GM12878 (cell line): Measurements from ENCODE around the gene MAML2. TPM values are rescaled to one million over a fixed set of nuclear protein-coding genes. Genes with fewer than 3 reads are reported as not detected.

Source experiments
- ATAC-seq: fragments of 200-7000 bp; cut with Tn5 transposase; 3 replicates; pipeline ENCODE4 v1.9.1; 2020; ENCODE audit warnings: mild to moderate bottlenecking, moderate library complexity
- BruUV-seq: library from RNA; stranded (reverse); fragments of 400-500 nt; replicated peaks from 2 replicates; lab custom pipeline; 2021; lab: Mats Ljungman, UMichigan
- CTCF ChIA-PET: fragments of 300-600 bp; sonication (Branson Sonifier 250); formaldehyde crosslinking; extraction: SDS; loops from one replicate; lab custom pipeline; 2021; ENCODE audit warnings: inconsistent platforms; lab: Yijun Ruan, JAX
- POLR2A ChIA-PET: fragments of 350-600 bp; formaldehyde crosslinking; extraction: SDS; loops from one replicate; lab custom pipeline; 2021; ENCODE audit warnings: inconsistent platforms; lab: Charles Lee
- RAD21 ChIA-PET: fragments of 300-600 bp; sonication (Branson Sonifier 250); formaldehyde crosslinking; loops from one replicate; lab custom pipeline; 2023; ENCODE audit warnings: antibody characterized with exemption; ENCODE audit not compliant: unreplicated experiment; lab: Charles Lee
- SMC1A ChIA-PET: fragments of 300-600 bp; sonication (Branson Sonifier 250); formaldehyde crosslinking; loops from one replicate; lab custom pipeline; 2023; ENCODE audit not compliant: unreplicated experiment, uncharacterized antibody; lab: Charles Lee
- DNase-seq: peaks from one replicate; pipeline ENCODE4 v3.0.0-alpha.2; 2011; ENCODE audit warnings: low read depth, low spot score
- FAIRE-seq: peaks from 3 replicates; lab custom pipeline; 2011; peaks lifted over from hg19 to GRCh38; lab: Jason Lieb, UNC
- H2AFZ ChIP-seq: 2 replicates; pipeline ENCODE4 v1.6.0; 2011; ENCODE audit warnings: low read depth, low read length, control low read depth; ENCODE audit not compliant: control insufficient read depth
- H3K27ac ChIP-seq: 2 replicates; pipeline ENCODE4 v1.5.1; 2011; ENCODE audit warnings: control low read depth; ENCODE audit not compliant: control insufficient read depth, insufficient read depth
- H3K27me3 ChIP-seq, 2 experiments: replicated peaks in 1 of 2; 2 replicates each; pipeline versions ENCODE4 v1.6.0 to v1.6.1; 2011; ENCODE audit warnings: low read length in 1 of 2; ENCODE audit not compliant: control insufficient read depth in 2 of 2, insufficient read depth in 2 of 2
- H3K36me3 ChIP-seq, 2 experiments: 2 replicates each; pipeline ENCODE4 v1.5.1; 2011; ENCODE audit warnings: low read length in 1 of 2; ENCODE audit not compliant: control insufficient read depth in 2 of 2, insufficient read depth in 2 of 2
- H3K4me1 ChIP-seq: 2 replicates; pipeline ENCODE4 v1.6.1; 2011; ENCODE audit warnings: mild to moderate bottlenecking, low read length, moderate library complexity, mixed read lengths; ENCODE audit not compliant: control insufficient read depth, insufficient read depth
- H3K4me2 ChIP-seq: 2 replicates; pipeline ENCODE4 v1.6.0; 2011; ENCODE audit warnings: control low read depth; ENCODE audit not compliant: control insufficient read depth, insufficient read depth
- H3K4me3 ChIP-seq: fragments of 200-600 bp; sonication (generic); 2 replicates; pipeline ENCODE4 v1.5.1; 2016
- H3K79me2 ChIP-seq: 2 replicates; pipeline ENCODE4 v1.6.0; 2011; ENCODE audit warnings: low read length; ENCODE audit not compliant: control insufficient read depth, insufficient read depth
- H3K9ac ChIP-seq: 2 replicates; pipeline ENCODE4 v1.8.0; 2011; ENCODE audit warnings: low read length, control low read depth, mixed read lengths; ENCODE audit not compliant: control insufficient read depth, insufficient read depth
- H3K9me3 ChIP-seq: replicated peaks from 3 replicates; pipeline ENCODE4 v1.5.1; 2011; ENCODE audit warnings: mild to moderate bottlenecking, low read length; ENCODE audit not compliant: control insufficient read depth, insufficient read depth
- H4K20me1 ChIP-seq: 2 replicates; pipeline ENCODE4 v1.6.0; 2011; ENCODE audit not compliant: control insufficient read depth, insufficient read depth
- FOXM1 ChIP-seq: IDR thresholded peaks from 2 replicates; pipeline ENCODE4 v1.6.1; 2012; ENCODE audit warnings: low read depth, mild to moderate bottlenecking, inconsistent platforms, low read length, moderate library complexity
- KAT2A ChIP-seq: conservative IDR thresholded peaks from 2 replicates; pipeline ENCODE4 v1.6.1; 2011; ENCODE audit warnings: low read depth, low read length; ENCODE audit not compliant: control insufficient read depth
- PAX5 ChIP-seq: IDR thresholded peaks from 2 replicates; pipeline ENCODE4 v1.6.1; 2011; ENCODE audit warnings: low read depth, low read length, borderline replicate concordance
- SP1 ChIP-seq: IDR thresholded peaks from one replicate; pipeline ENCODE4 v1.6.1; 2011; ENCODE audit warnings: low read depth, low read length
- SRF ChIP-seq, 2 experiments: IDR thresholded peaks; 2 replicates each; pipeline ENCODE4 v1.6.1; 2011; ENCODE audit warnings: low read depth in 2 of 2, low read length in 2 of 2, mild to moderate bottlenecking in 1 of 2, moderate library complexity in 1 of 2
- YBX1 ChIP-seq: fragments of 450-650 bp; IDR thresholded peaks from 2 replicates; pipeline ENCODE4 v1.6.1; 2016; ENCODE audit warnings: antibody characterized with exemption
- WGBS: methylation state at CpG from one replicate; pipeline ENCODE4 v1.1.6; 2016; ENCODE audit warnings: low lambda C conversion rate; ENCODE audit not compliant: insufficient replicate concordance, insufficient coverage; ENCODE audit errors: missing lambda C conversion rate; 5-methylcytosine and 5-hydroxymethylcytosine counted together
- in situ Hi-C: fragments of 300-500 bp; cut with MboI; formaldehyde crosslinking; loops from 9 replicates; pipeline ENCODE4 v1.14.3; 2018; ENCODE audit warnings: mixed read lengths
- intact Hi-C: fragments of 100-400 bp; cut with micrococcal nuclease; formaldehyde crosslinking; loops from one replicate; pipeline ENCODE4 v1.14.2; 2022; ENCODE audit not compliant: unreplicated experiment
- polyA plus RNA-seq, 11 experiments: library from polyadenylated mRNA; depleted of rRNA in 4 of 11; unstranded in 6 of 11; stranded (reverse) in 5 of 11; fragments of >200 nt; fragmentation: Nextera tagmentation in 4 of 11; fragmentation: Illumina TruSeq in 1 of 11; extraction: Ambion mirVana in 4 of 11; extraction: Trizol in 1 of 11; gene quantifications; 1 replicate in 1 of 11; 2 replicates in 10 of 11; pipeline versions ENCODE4 v1.2.1 to v1.2.3, GENCODE V29; 2011 to 2016; ENCODE audit warnings: inconsistent platforms in 2 of 11, missing spikeins in 2 of 11, low read depth in 1 of 11
- total RNA-seq, 4 experiments: library from RNA; depleted of rRNA in 3 of 4; stranded (reverse); fragments of >200 nt in 3 of 4; fragmentation: Illumina TruSeq in 1 of 4; extraction: Trizol in 1 of 4; gene quantifications; 2 replicates each; pipeline versions ENCODE4 v1.2.1 to v1.2.3, GENCODE V29; 2013 to 2021
- TF ChIP-seq, protein P1 (sequence below): fragments of 150-350 bp; IDR thresholded peaks from 2 replicates; pipeline ENCODE4 v1.6.1; 2014; ENCODE audit warnings: mild to moderate bottlenecking, low read depth, low read length
- TF ChIP-seq, protein P2 (sequence below): IDR thresholded peaks from 2 replicates; pipeline ENCODE4 v1.6.1; 2011; ENCODE audit warnings: low read depth, mild to moderate bottlenecking, low read length, moderate library complexity, borderline replicate concordance; ENCODE audit errors: extremely low read depth
- TF ChIP-seq, protein P3 (sequence below): fragments of 450-650 bp; conservative IDR thresholded peaks from 2 replicates; pipeline ENCODE4 v1.6.1; 2017; ENCODE audit warnings: mild to moderate bottlenecking, moderate library complexity
- TF ChIP-seq, protein P4 (sequence below): fragments of 450-650 bp; formaldehyde crosslinking; IDR thresholded peaks from 2 replicates; pipeline ENCODE4 v1.4.0; 2020; ENCODE audit warnings: mild to moderate bottlenecking, moderate library complexity
- TF ChIP-seq, protein P5 (sequence below): fragments of 450-650 bp; IDR thresholded peaks from 2 replicates; pipeline ENCODE4 v1.6.1; 2018; ENCODE audit warnings: borderline replicate concordance, mild to moderate bottlenecking; ENCODE audit not compliant: partially characterized antibody

Gene MAML2
- total and polyA plus RNA-seq, 10 of the 15 experiments (the other 5 are each of a cell fraction or from before 2014, with no cell fraction given): 2.5 to 15.1 (median 12.0) TPM

DNA sequence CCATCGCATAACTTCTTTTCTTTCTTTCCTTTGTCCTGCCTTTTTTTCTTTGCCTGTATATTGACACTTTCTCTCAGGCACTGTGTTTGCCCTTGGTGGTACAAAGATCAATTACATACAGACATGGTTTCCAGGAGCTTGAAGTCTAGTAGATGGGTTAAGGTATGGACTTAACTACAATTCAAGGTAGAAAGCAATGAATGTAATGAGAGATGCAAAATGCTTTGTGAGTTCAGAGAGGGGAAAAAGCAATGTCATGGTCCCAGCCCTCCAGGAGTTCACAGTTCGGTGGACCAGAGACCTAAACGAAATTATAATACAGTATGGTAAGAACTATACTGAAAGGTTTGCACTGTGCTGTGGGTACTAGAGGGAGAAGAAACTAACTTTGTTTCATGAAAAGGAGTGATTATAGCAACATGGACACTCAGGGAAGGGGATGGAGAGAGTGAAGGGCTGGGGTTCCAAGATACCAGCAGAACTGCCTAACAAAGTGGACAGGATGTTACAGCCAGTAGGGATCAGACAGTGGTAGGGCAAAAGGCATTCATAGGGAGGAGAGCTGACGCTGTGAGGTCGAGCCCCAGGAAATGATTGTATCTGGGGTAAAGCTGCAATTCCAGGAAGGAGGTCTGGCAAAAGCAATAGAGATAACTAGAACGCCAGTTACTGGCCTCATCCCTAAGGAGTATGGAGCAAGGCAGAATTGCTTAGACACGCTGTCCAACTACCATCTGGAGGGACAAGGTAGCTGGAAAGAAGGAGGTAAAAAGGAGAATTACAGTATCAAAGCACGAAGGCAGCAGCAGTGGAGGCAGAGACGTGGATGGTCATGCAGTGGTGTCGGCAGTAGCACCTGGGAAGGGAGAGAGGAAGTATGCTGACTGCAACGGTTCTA is 260.7 kb downstream of the MAML2 start:
- no peak overlapping the region for H2AFZ ChIP-seq
- H3K9ac ChIP-seq: no peak overlapping the region
- RAD21 ChIA-PET: no interaction called here
- SMC1A ChIA-PET: interaction anchor here (0.7 to 1.6 kb wide), 4 partner anchors 9 to 277 kb away, joined by 3 to 5 read pairs (median 4); no protein-coding TSS in a partner anchor
- 84% methylated on average over 11 of the region's 11 CpGs for WGBS
- in situ Hi-C loops: no loop called here
- CTCF ChIA-PET: interaction anchor here (0.6 to 1.0 kb wide), 2 partner anchors 8 to 156 kb away, joined by 3 read pairs; no protein-coding TSS in a partner anchor
- H3K4me3 ChIP-seq: no peak overlapping the region
- peaks cover 0 to 3% of the 10 kb centered on the region in 2 experiments; a peak in 2 of 4 replicates for H3K36me3 ChIP-seq
- H3K27ac ChIP-seq: no peak overlapping the region
- ATAC-seq: no peak
- H3K4me1 ChIP-seq: 0 out of 2 replicates have a peak, but pooled peaks cover 2% of the 10 kb centered on the region
- H3K9me3 ChIP-seq: no peaks in the 10 kb centered on the region
- DNase-seq: no peak
- H3K4me2 ChIP-seq: no peak overlapping the region
- no TSS peak for BruUV-seq
- intact Hi-C loops: no loop called here
- H4K20me1 ChIP-seq: no peaks in the 10 kb centered on the region
- no peak for FAIRE-seq
- POLR2A ChIA-PET: no interaction called here
- no peaks in the 10 kb centered on the region for H3K27me3 ChIP-seq
- peaks cover under 1% of the 10 kb centered on the region; the same call in 1 of the 2 replicates for H3K79me2 ChIP-seq
- TF ChIP-seq SP1 (no peak), FOXM1 (no peak), SRF (IDR thresholded peaks at IDR 0.05; ENCODE audit: low read depth in 2 of 2, low read length in 2 of 2) (no peak), KAT2A (no peak), PAX5 (no peak), YBX1 (no peak)
- TF ChIP-seq, protein P1, sequence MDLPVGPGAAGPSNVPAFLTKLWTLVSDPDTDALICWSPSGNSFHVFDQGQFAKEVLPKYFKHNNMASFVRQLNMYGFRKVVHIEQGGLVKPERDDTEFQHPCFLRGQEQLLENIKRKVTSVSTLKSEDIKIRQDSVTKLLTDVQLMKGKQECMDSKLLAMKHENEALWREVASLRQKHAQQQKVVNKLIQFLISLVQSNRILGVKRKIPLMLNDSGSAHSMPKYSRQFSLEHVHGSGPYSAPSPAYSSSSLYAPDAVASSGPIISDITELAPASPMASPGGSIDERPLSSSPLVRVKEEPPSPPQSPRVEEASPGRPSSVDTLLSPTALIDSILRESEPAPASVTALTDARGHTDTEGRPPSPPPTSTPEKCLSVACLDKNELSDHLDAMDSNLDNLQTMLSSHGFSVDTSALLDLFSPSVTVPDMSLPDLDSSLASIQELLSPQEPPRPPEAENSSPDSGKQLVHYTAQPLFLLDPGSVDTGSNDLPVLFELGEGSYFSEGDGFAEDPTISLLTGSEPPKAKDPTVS: no peak
- TF ChIP-seq, protein P2, sequence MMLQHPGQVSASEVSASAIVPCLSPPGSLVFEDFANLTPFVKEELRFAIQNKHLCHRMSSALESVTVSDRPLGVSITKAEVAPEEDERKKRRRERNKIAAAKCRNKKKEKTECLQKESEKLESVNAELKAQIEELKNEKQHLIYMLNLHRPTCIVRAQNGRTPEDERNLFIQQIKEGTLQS: no peak
- TF ChIP-seq, protein P3, sequence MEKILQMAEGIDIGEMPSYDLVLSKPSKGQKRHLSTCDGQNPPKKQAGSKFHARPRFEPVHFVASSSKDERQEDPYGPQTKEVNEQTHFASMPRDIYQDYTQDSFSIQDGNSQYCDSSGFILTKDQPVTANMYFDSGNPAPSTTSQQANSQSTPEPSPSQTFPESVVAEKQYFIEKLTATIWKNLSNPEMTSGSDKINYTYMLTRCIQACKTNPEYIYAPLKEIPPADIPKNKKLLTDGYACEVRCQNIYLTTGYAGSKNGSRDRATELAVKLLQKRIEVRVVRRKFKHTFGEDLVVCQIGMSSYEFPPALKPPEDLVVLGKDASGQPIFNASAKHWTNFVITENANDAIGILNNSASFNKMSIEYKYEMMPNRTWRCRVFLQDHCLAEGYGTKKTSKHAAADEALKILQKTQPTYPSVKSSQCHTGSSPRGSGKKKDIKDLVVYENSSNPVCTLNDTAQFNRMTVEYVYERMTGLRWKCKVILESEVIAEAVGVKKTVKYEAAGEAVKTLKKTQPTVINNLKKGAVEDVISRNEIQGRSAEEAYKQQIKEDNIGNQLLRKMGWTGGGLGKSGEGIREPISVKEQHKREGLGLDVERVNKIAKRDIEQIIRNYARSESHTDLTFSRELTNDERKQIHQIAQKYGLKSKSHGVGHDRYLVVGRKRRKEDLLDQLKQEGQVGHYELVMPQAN: no peak
- TF ChIP-seq, protein P4, sequence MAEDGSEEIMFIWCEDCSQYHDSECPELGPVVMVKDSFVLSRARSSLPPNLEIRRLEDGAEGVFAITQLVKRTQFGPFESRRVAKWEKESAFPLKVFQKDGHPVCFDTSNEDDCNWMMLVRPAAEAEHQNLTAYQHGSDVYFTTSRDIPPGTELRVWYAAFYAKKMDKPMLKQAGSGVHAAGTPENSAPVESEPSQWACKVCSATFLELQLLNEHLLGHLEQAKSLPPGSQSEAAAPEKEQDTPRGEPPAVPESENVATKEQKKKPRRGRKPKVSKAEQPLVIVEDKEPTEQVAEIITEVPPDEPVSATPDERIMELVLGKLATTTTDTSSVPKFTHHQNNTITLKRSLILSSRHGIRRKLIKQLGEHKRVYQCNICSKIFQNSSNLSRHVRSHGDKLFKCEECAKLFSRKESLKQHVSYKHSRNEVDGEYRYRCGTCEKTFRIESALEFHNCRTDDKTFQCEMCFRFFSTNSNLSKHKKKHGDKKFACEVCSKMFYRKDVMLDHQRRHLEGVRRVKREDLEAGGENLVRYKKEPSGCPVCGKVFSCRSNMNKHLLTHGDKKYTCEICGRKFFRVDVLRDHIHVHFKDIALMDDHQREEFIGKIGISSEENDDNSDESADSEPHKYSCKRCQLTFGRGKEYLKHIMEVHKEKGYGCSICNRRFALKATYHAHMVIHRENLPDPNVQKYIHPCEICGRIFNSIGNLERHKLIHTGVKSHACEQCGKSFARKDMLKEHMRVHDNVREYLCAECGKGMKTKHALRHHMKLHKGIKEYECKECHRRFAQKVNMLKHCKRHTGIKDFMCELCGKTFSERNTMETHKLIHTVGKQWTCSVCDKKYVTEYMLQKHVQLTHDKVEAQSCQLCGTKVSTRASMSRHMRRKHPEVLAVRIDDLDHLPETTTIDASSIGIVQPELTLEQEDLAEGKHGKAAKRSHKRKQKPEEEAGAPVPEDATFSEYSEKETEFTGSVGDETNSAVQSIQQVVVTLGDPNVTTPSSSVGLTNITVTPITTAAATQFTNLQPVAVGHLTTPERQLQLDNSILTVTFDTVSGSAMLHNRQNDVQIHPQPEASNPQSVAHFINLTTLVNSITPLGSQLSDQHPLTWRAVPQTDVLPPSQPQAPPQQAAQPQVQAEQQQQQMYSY: no peak
- TF ChIP-seq, protein P5, sequence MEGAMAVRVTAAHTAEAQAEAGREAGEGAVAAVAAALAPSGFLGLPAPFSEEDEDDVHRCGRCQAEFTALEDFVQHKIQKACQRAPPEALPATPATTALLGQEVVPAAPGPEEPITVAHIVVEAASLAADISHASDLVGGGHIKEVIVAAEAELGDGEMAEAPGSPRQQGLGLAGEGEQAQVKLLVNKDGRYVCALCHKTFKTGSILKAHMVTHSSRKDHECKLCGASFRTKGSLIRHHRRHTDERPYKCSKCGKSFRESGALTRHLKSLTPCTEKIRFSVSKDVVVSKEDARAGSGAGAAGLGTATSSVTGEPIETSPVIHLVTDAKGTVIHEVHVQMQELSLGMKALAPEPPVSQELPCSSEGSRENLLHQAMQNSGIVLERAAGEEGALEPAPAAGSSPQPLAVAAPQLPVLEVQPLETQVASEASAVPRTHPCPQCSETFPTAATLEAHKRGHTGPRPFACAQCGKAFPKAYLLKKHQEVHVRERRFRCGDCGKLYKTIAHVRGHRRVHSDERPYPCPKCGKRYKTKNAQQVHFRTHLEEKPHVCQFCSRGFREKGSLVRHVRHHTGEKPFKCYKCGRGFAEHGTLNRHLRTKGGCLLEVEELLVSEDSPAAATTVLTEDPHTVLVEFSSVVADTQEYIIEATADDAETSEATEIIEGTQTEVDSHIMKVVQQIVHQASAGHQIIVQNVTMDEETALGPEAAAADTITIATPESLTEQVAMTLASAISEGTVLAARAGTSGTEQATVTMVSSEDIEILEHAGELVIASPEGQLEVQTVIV: no peak
